Measurements from ENCODE around the gene BRAT1.

Gene BRAT1

DNA sequence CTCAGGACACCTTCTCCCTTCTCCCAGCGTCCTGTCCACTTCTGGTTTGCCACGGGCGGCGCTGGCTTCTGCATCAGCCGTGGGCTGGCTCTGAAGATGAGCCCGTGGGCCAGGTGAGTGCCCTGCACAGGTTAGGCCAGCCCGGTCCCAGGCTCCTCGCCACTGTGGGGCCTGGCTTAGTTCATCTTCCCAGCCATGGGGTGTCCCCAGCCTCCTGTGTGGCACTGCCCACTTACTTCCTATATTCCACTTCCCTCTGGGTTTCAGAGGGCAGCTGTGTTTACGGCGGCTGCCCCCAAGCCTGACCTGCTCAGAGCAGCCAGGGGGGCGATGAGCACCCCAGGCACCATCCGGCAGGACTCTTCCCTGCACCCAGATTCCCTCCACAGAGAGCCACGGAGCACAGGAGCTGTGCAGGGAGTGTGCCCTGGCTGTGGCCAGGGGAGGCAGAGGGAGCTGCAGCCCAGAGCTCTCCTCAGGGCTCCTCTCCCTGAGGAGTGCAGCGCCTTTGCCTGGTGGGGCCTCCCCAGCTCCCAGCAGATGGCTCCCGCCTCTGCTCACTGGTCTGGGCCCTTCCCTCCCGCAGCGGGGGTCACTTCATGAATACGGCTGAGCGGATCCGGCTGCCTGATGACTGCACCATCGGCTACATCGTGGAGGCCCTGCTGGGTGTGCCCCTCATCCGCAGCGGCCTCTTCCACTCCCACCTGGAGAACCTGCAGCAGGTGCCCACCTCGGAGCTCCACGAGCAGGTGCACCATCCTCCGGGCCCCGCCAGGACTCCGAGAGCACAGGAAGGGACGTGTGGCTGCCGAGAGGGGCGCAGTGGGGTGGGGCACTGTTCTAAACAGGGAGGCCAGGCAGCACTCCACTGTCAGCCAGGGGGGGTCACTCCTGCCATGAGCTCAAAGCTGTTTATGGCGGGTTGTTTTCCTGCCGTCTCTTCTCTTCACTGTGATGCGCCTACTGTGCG, 29.4 kb downstream of the BRAT1 start:
- Histone ChIP-seq H3K27me3 (ENCODE audit: insufficient read depth, low read length) (peaks cover 8% of the 10 kb centered on the region; the same call in 1 of the 2 replicates), H3K36me3 (ENCODE audit: insufficient read depth, low read length) (peaks cover 35% of the 10 kb centered on the region), H3K9me3 (ENCODE audit: insufficient read depth, low read depth, low read length) (no peaks in the 10 kb centered on the region), H3K4me3 (ENCODE audit: low read length) (no peak overlapping the region), H3K27ac (ENCODE audit: low read depth, low read length) (peak overlapping the region; percentile 45; the same call in 1 of the 2 replicates), H3K9ac (ENCODE audit: low read depth, low read length) (no peak overlapping the region), H3K4me1 (ENCODE audit: insufficient read depth, low read length) (peaks cover 38% of the 10 kb centered on the region)
- WGBS = 73% methylated on average over 36 of the region's 36 CpGs

DNA sequence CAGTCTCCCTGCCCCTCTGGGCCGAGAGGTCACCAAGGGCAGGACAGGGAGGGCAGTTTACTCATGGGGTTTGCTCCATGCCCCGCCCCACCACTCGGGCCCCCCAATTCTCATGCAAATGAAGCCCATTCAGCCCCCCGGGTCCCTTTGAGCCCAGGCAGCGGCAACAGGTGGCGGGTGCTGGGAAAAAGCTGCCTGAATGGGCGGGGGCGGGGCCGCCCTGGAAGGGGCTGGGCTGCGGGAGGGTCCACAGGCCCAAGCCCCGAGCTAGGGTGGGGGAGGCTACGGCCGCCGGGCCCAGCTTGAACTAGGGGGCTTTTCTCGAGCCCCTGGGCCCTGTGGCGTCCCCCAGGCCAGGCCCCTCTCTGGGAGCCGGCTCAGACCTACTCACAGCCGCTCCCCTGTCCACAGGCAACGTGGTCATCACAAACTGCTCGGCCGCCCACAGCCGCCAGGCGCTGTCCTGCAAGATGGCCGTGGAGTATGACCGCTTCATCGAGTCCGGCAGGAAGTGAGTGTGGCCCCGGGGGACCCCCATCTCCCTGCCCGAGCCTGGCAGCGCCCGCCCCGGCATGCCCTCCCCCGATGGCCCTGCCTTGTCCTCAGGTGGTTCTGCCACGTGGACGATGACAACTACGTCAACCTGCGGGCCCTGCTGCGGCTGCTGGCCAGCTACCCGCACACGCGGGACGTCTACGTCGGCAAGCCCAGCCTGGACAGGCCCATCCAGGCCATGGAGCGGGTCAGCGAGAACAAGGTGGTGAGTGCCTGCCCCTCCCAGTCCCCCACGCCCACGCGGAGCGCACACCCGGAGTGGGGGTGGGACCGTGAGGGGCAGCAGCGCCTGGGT, 30.3 kb downstream of the BRAT1 start:
- Histone ChIP-seq H3K27ac (ENCODE audit: low read depth, low read length) (peak overlapping the region; percentile 85), H3K27me3 (ENCODE audit: insufficient read depth, low read length) (peaks cover 17% of the 10 kb centered on the region), H3K4me1 (ENCODE audit: insufficient read depth, low read length) (peaks cover 38% of the 10 kb centered on the region), H3K9me3 (ENCODE audit: insufficient read depth, low read depth, low read length) (no peaks in the 10 kb centered on the region), H3K4me3 (ENCODE audit: low read length) (peak overlapping the region; percentile 40; the same call in 1 of the 2 replicates), H3K36me3 (ENCODE audit: insufficient read depth, low read length) (peaks cover 35% of the 10 kb centered on the region), H3K9ac (ENCODE audit: low read depth, low read length) (peak overlapping the region; percentile 81)
- 42% methylated on average over 53 of the region's 53 CpGs for WGBS

DNA sequence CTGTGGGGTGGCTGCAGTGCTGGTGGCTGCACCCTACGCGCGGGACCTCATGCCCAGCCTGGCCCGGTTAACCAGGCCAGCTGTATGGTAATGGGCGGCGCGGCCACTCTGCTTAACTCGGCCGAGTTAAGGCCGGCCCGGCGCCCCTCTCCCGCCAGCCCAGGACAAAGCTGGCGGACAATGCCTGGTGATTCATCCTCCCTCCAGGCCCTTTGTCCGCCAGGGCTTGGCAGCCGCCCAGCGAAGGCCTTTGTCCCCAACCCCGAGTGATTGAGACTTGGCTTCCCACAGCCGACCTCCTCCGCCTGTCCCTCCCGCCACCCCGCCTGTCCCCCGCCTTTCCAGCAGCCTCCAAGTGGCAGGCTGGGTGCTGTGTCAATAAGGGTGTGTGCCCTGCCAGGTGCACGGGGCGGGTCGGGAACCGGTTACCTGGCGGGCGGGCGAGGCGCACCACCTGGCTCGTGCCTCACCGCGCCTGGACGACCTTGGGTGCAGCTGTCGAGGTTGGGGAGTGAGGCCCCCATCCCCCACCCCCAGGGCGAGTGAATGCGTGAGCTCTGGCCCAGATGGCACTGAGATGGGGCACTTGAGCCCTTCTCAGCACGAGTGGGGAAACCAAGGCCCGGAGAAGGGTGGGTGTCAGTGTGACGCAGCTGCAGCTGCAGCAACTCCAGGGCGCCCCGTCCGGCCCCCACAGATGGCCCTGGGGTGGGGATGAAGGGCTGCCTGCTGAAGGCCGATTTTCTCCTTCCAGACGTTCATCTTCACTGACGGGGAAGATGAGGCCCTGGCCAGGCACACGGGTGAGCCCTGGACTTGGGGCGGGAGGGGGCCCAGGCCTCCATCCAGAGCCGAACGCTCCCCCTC, 31.1 kb downstream of the BRAT1 start:
- Histone ChIP-seq H3K4me3 (ENCODE audit: low read length) (peak overlapping the region; percentile 40), H3K36me3 (ENCODE audit: insufficient read depth, low read length) (peaks cover 35% of the 10 kb centered on the region), H3K27ac (ENCODE audit: low read depth, low read length) (peak overlapping the region; percentile 85), H3K4me1 (ENCODE audit: insufficient read depth, low read length) (peaks cover 38% of the 10 kb centered on the region), H3K9me3 (ENCODE audit: insufficient read depth, low read depth, low read length) (no peaks in the 10 kb centered on the region), H3K9ac (ENCODE audit: low read depth, low read length) (peak overlapping the region; percentile 81), H3K27me3 (ENCODE audit: insufficient read depth, low read length) (peaks cover 18% of the 10 kb centered on the region)
- 12% methylated on average over 51 of the region's 51 CpGs for WGBS

DNA sequence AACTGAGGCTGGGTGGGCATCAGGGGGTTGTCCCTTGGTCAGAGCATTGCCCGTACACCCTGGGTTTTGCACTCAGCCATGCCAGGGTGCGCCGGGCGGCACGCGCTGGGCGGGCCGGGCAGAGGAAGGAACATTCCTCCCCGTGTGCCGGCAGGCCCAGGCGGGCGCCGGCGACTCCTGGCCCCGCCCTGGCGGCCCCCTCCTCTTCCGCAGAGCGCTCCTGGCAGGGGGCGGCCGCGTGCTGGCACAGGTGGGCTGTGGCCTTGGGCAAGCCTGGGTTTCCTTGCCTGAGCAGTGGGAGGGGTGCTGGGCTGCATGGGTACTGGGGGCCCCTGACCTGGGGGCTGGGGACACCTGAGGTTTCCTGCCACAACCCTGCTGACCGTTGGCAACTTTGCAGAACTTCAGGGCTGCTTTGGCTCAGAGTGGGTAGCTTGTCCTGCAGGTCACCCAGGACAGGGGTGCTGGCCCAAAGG, 31.8 kb downstream of the BRAT1 start:
- Histone ChIP-seq H3K9ac (ENCODE audit: low read depth, low read length) (peak overlapping the region; percentile 81), H3K36me3 (ENCODE audit: insufficient read depth, low read length) (peaks cover 31% of the 10 kb centered on the region), H3K9me3 (ENCODE audit: insufficient read depth, low read depth, low read length) (no peaks in the 10 kb centered on the region), H3K27ac (ENCODE audit: low read depth, low read length) (peak overlapping the region; percentile 85), H3K27me3 (ENCODE audit: insufficient read depth, low read length) (peaks cover 25% of the 10 kb centered on the region), H3K4me3 (ENCODE audit: low read length) (peak overlapping the region; percentile 40), H3K4me1 (ENCODE audit: insufficient read depth, low read length) (peaks cover 38% of the 10 kb centered on the region)
- 5% methylated on average over 22 of the region's 22 CpGs for WGBS

DNA sequence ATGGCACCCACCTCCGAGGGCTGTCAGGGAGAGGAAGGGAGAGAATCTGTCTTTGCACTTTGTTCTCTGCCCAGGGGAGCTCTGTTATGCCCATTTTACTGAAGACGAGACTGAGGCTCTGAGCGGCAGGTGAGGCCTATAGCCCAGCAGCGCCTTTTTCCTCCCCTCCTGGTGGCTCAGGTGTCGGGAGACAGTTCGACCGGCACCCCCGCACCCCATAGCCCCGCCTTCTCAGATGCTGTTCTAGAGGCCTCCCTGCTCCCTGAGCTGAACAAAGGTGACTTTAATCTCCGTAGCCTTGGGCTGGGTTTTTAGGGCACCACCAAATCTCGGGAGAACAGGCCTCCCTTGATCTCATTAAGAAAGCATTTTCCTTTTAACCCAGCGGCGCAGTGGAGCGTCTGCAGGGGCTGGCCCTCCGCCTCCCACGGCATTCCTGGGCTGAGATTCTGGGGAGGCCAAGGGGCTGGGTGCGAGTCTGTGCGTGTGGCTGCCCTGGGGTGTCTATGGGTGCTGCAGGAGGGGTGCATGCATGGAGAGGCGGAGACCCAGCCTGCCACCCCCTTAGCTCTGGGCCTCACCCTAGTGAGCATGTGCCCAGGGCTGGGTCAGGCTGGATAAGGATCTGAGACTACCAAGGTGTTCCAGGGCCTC, 32.4 kb downstream of the BRAT1 start:
- 37% methylated on average over 19 of the region's 19 CpGs for WGBS
- Histone ChIP-seq H3K9me3 (ENCODE audit: insufficient read depth, low read depth, low read length) (no peaks in the 10 kb centered on the region), H3K36me3 (ENCODE audit: insufficient read depth, low read length) (peaks cover 26% of the 10 kb centered on the region), H3K9ac (ENCODE audit: low read depth, low read length) (peak overlapping the region; percentile 81; the same call in 1 of the 2 replicates), H3K4me1 (ENCODE audit: insufficient read depth, low read length) (peaks cover 41% of the 10 kb centered on the region), H3K27me3 (ENCODE audit: insufficient read depth, low read length) (peaks cover 31% of the 10 kb centered on the region), H3K27ac (ENCODE audit: low read depth, low read length) (peak overlapping the region; percentile 85), H3K4me3 (ENCODE audit: low read length) (peak overlapping the region; percentile 40)

DNA sequence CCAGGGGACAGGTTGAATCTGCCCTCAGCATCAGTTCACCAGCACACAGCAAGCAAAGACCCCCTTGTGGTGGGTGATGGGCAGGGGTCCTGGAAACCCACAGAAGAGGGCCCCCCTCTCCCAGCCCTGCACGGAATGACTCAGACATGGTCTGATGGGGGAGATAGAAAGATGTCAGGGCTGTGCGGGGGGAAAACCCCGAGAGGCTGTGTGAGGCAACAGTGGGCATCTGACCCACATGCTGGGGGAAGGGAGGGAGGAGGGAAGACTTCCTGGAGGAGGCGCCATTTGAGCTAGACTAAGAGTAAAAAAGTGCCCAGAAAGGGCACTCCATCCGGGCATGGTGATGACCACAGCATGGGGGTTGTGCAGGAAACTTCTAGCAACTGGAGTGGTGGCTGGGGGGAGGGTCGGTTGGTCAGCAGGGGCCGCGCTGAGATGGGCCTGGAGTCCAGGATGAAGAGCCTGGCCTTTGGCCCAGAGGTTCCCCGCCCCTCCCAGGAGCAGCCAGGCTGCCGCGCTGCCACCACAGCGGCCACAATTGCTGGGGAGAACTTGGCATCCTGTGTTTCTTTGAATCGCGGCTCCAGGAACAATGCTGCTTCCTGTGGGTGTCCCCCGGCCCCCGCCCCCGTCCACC, 33.3 kb downstream of the BRAT1 start:
- H3K9me3 ChIP-seq (ENCODE audit: insufficient read depth, low read depth, low read length) = no peaks in the 10 kb centered on the region
- peaks cover 19% of the 10 kb centered on the region for H3K36me3 ChIP-seq (ENCODE audit: insufficient read depth, low read length)
- peaks cover 33% of the 10 kb centered on the region for H3K27me3 ChIP-seq (ENCODE audit: insufficient read depth, low read length)
- H3K4me1 ChIP-seq (ENCODE audit: insufficient read depth, low read length) = peaks cover 49% of the 10 kb centered on the region
- H3K4me3 ChIP-seq (ENCODE audit: low read length) = peak overlapping the region; percentile 62; the same call in 1 of the 2 replicates
- H3K9ac ChIP-seq (ENCODE audit: low read depth, low read length) = no peak overlapping the region
- 33% methylated on average over 17 of the region's 17 CpGs for WGBS
- no peak overlapping the region for H3K27ac ChIP-seq (ENCODE audit: low read depth, low read length)

DNA sequence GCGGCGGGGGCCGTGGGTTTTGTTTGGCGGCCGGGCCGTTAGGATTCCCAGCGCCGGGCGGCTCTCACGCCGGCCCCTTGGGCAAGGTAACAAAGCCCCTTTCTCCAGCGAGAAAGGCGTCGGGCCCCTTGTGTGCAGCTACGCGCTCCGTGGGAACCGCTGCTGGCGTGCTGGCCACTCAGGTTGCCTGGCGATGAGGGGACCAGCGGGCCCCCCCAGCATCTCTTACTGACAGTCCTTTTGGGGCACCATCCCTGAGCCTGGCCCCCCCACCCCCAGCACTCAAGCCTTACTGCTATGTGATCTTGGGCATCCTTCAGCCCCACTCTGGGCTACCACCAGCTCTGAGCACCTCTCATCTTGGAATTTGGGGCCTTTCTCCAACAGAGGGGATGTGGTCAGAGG, 34.0 kb downstream of the BRAT1 start:
- Histone ChIP-seq H3K4me1 (ENCODE audit: insufficient read depth, low read length) (peaks cover 56% of the 10 kb centered on the region), H3K4me3 (ENCODE audit: low read length) (peak overlapping the region; percentile 62), H3K9me3 (ENCODE audit: insufficient read depth, low read depth, low read length) (no peaks in the 10 kb centered on the region), H3K36me3 (ENCODE audit: insufficient read depth, low read length) (peaks cover 12% of the 10 kb centered on the region), H3K27ac (ENCODE audit: low read depth, low read length) (no peak overlapping the region), H3K9ac (ENCODE audit: low read depth, low read length) (no peak overlapping the region), H3K27me3 (ENCODE audit: insufficient read depth, low read length) (peaks cover 33% of the 10 kb centered on the region)
- WGBS = 22% methylated on average over 21 of the region's 21 CpGs

DNA sequence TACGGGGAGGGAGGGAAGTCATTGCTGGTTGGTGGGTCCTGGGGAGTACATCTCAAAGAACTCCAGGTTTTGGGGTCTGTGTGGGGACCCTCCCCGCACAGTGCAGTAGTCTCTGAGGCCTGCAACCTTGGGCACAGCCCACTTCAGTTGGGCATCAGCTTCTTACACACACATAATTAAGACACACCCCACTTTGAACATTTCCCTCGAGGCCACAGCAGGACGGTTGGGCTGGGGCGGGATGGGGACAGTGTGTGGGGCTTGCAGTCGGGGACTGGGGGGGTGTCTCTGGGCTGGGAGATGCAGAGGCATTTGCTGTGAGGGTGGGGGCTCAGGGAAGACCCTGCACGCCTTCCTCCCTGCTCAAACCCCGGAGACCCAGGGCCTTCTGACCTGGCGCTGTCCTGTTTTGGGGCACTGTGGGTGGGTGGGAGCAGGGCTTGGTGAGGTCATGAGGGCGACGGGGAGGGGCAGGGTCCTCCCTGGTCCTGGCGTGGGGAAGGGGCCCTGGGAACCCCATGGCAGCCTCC, 34.5 kb downstream of the BRAT1 start:
- 22% methylated on average over 12 of the region's 12 CpGs for WGBS
- Histone ChIP-seq H3K9ac (ENCODE audit: low read depth, low read length) (0 out of 2 replicates have a peak overlapping the region, but pooled peaks have one; percentile 26), H3K36me3 (ENCODE audit: insufficient read depth, low read length) (peaks cover 7% of the 10 kb centered on the region), H3K27ac (ENCODE audit: low read depth, low read length) (no peak overlapping the region), H3K4me1 (ENCODE audit: insufficient read depth, low read length) (peaks cover 58% of the 10 kb centered on the region), H3K4me3 (ENCODE audit: low read length) (peak overlapping the region; percentile 62), H3K9me3 (ENCODE audit: insufficient read depth, low read depth, low read length) (no peaks in the 10 kb centered on the region), H3K27me3 (ENCODE audit: insufficient read depth, low read length) (peaks cover 33% of the 10 kb centered on the region)

DNA sequence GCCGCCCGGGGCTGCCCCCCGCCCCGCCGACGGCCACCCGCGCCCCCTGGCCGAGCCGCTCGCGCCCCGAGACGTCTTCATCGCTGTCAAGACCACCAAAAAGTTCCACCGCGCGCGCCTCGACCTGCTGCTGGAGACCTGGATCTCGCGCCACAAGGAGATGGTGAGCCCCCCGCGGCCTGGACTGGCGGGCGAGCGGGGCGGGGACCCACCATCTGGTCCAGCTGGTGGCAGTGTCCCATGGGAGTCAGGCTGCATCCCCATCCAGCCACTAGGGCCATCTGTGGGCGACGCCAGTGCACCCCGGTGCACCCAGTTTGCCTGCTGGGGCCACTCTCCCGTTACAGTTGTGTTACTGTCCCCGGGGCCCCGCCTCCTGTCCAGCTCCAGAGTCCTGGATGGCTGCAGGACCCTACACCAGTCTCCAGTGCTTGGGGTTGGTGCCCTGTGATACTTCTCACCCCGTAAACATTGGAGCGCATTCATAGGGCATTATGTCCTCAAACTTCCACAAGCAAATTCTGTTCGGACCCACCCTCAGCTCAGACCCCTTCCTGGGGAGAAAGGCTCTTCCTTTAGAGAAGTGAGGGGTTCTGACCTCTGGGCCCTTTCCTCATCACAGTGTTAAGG, 35.1 kb downstream of the BRAT1 start:
- H3K9ac ChIP-seq (ENCODE audit: low read depth, low read length) = 0 out of 2 replicates have a peak overlapping the region, but pooled peaks have one; percentile 26
- H3K4me1 ChIP-seq (ENCODE audit: insufficient read depth, low read length) = peaks cover 54% of the 10 kb centered on the region
- H3K9me3 ChIP-seq (ENCODE audit: insufficient read depth, low read depth, low read length) = no peaks in the 10 kb centered on the region
- peak overlapping the region; percentile 62 for H3K4me3 ChIP-seq (ENCODE audit: low read length)
- 0 out of 2 replicates have a peak, but pooled peaks cover under 1% of the 10 kb centered on the region for H3K36me3 ChIP-seq (ENCODE audit: insufficient read depth, low read length)
- WGBS = 3% methylated on average over 36 of the region's 37 CpGs
- no peak overlapping the region for H3K27ac ChIP-seq (ENCODE audit: low read depth, low read length)
- H3K27me3 ChIP-seq (ENCODE audit: insufficient read depth, low read length) = peaks cover 33% of the 10 kb centered on the region
